Caco-2 (cell line): ENCODE data around the gene PXN. TPM values are rescaled to one million over a fixed set of nuclear protein-coding genes. Genes with fewer than 3 reads are reported as not detected.
"Not testable (repeated sequence)": the region's sequence is repeated elsewhere in the genome, so short reads cannot be mapped to it uniquely, and the experiment has no call there.

Source experiments
- BruUV-seq: library from RNA; stranded (reverse); fragments of 400-500 nt; replicated peaks from 2 replicates; lab custom pipeline; 2021; lab: Mats Ljungman, UMichigan
- CTCF ChIA-PET: fragments of 300-600 bp; sonication (Branson Sonifier 250); formaldehyde crosslinking; loops from one replicate; lab custom pipeline; 2022; ENCODE audit warnings: antibody characterized with exemption; lab: Charles Lee
- POLR2A ChIA-PET: fragments of 300-600 bp; sonication (Branson Sonifier 250); formaldehyde crosslinking; loops from one replicate; lab custom pipeline; 2022; ENCODE audit warnings: antibody characterized with exemption; lab: Charles Lee
- DNase-seq, 2 experiments: peaks; one replicate each; pipeline versions ENCODE4 v3.0.0 to v3.0.0-alpha.2; 2020 to 2022
- H3K27me3 ChIP-seq: replicated peaks from 2 replicates; pipeline ENCODE4 v1.6.0; 2011; ENCODE audit warnings: low read length; ENCODE audit not compliant: control insufficient read depth, insufficient read depth
- H3K36me3 ChIP-seq: 2 replicates; pipeline ENCODE4 v1.5.1; 2011; ENCODE audit warnings: low read length; ENCODE audit not compliant: control insufficient read depth, insufficient read depth
- H3K4me1 ChIP-seq: fragments of 250-450 bp; sonication (Bioruptor Pico); 2 replicates; pipeline ENCODE4 v1.5.1; 2020; ENCODE audit warnings: mild to moderate bottlenecking
- H3K4me3 ChIP-seq: 2 replicates; pipeline ENCODE4 v1.5.1; 2011; ENCODE audit warnings: low read depth, mild to moderate bottlenecking, control low read depth, low read length
- H3K9me3 ChIP-seq: fragments of 250-450 bp; sonication (Bioruptor Pico); 2 replicates; pipeline ENCODE4 v1.5.1; 2020; ENCODE audit warnings: mild to moderate bottlenecking, moderate library complexity
- H3K27ac Mint-ChIP-seq: one replicate; pipeline ENCODE4 v1.8.0; 2022; ENCODE audit warnings: mixed read lengths; ENCODE audit not compliant: unreplicated experiment
- H3K27me3 Mint-ChIP-seq: one replicate; pipeline ENCODE4 v1.8.0; 2022; ENCODE audit warnings: mixed read lengths; ENCODE audit not compliant: insufficient read depth, unreplicated experiment
- H3K36me3 Mint-ChIP-seq: one replicate; pipeline ENCODE4 v1.8.0; 2022; ENCODE audit warnings: mild to moderate bottlenecking, mixed read lengths; ENCODE audit not compliant: insufficient read depth, unreplicated experiment
- H3K4me1 Mint-ChIP-seq: one replicate; pipeline ENCODE4 v1.8.0; 2022; ENCODE audit warnings: low read depth, mixed read lengths; ENCODE audit not compliant: unreplicated experiment
- H3K4me3 Mint-ChIP-seq: one replicate; pipeline ENCODE4 v1.8.0; 2022; ENCODE audit warnings: mild to moderate bottlenecking, moderate library complexity, mixed read lengths; ENCODE audit not compliant: unreplicated experiment
- H3K9me3 Mint-ChIP-seq: one replicate; pipeline ENCODE4 v1.8.0; 2022; ENCODE audit warnings: mixed read lengths; ENCODE audit not compliant: unreplicated experiment
- intact Hi-C: fragments of 100-400 bp; cut with micrococcal nuclease; formaldehyde crosslinking; loops from one replicate; pipeline ENCODE4 v1.10.0; 2022; ENCODE audit not compliant: unreplicated experiment
- total RNA-seq: library from RNA; stranded (reverse); gene quantifications from 2 replicates; pipeline ENCODE4 v1.2.3, GENCODE V29; 2022
- TF ChIP-seq, protein P1 (sequence below), 2 experiments: fragments of 200-600 bp in 1 of 2; IDR thresholded peaks; 1 replicate in 1 of 2; 2 replicates in 1 of 2; pipeline versions ENCODE4 v1.5.1 to v1.8.0; 2011 to 2022; ENCODE audit warnings: antibody characterized with exemption in 1 of 2, control low read depth in 1 of 2, inconsistent platforms in 1 of 2, low read depth in 1 of 2, low read length in 1 of 2, mild to moderate bottlenecking in 1 of 2, moderate library complexity in 1 of 2; ENCODE audit not compliant: insufficient read depth in 1 of 2, severe bottlenecking in 1 of 2, unreplicated experiment in 1 of 2

Gene PXN
- total RNA-seq, 1 experiment from 2014 or later, result 150 TPM

DNA sequence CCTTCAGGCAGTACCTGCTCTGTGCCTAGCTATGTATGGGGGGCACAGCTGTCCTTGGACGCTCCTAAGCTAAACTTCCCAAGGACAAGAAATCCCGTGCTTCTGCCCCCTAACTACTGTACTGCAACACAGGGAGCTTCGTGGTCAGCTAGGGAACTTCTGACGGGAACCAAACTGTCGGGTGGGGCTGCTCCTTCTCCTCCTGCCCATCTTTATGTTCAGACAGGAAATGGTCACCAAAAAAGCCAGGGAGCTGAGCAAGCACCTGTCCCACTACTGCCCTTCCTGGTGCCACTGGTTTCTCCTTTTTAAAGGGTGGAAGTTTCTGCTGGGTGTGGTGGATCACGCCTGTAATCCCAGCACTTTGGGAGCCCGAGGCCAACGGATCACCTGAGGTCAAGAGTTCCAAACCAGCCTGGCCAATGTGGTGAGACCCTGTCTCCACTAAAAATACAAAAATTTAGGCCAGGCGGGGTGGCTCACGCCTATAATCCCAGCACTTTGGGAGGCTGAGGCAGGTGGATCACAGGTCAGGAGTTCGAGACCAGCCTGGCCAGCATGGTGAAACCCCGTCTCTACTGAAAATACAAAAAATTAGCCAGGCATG lies 26.6 kb downstream of the PXN start:
- H3K27me3 Mint-ChIP-seq, result no peaks in the 10 kb centered on the region
- no peak overlapping the region for H3K4me3 Mint-ChIP-seq
- Histone ChIP-seq H3K4me3 (no peak overlapping the region), H3K9me3 (no peaks in the 10 kb centered on the region), H3K36me3 (no peaks in the 10 kb centered on the region; the same call in 1 of the 2 replicates), H3K4me1 (peaks cover 54% of the 10 kb centered on the region), H3K27me3 (no peaks in the 10 kb centered on the region)
- peaks cover 45% of the 10 kb centered on the region for H3K4me1 Mint-ChIP-seq
- H3K9me3 Mint-ChIP-seq, result no peaks in the 10 kb centered on the region
- peaks cover 48% of the 10 kb centered on the region for H3K36me3 Mint-ChIP-seq
- ChIA-PET POLR2A (interaction anchor here (0.6 to 1.6 kb wide), 4 partner anchors 8 to 52 kb away, joined by 3 to 6 read pairs (median 4); partner anchors contain the start of gene RPLP0), CTCF (interaction anchor here (0.6 to 6.7 kb wide), 4 partner anchors 9 to 245 kb away, joined by 3 to 73 read pairs (median 16); partner anchors contain the start of gene PXN)
- no peak overlapping the region for H3K27ac Mint-ChIP-seq
- TF ChIP-seq, protein P1, sequence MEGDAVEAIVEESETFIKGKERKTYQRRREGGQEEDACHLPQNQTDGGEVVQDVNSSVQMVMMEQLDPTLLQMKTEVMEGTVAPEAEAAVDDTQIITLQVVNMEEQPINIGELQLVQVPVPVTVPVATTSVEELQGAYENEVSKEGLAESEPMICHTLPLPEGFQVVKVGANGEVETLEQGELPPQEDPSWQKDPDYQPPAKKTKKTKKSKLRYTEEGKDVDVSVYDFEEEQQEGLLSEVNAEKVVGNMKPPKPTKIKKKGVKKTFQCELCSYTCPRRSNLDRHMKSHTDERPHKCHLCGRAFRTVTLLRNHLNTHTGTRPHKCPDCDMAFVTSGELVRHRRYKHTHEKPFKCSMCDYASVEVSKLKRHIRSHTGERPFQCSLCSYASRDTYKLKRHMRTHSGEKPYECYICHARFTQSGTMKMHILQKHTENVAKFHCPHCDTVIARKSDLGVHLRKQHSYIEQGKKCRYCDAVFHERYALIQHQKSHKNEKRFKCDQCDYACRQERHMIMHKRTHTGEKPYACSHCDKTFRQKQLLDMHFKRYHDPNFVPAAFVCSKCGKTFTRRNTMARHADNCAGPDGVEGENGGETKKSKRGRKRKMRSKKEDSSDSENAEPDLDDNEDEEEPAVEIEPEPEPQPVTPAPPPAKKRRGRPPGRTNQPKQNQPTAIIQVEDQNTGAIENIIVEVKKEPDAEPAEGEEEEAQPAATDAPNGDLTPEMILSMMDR (IDR thresholded peaks at IDR 0.05; ENCODE audit: insufficient read depth in 1 of 2, low read depth in 1 of 2, low read length in 1 of 2, severe bottlenecking in 1 of 2, unreplicated experiment in 1 of 2), result no peak
- DNase-seq, result no peak
- no TSS peak for BruUV-seq
- intact Hi-C loops, result no loop called here

DNA sequence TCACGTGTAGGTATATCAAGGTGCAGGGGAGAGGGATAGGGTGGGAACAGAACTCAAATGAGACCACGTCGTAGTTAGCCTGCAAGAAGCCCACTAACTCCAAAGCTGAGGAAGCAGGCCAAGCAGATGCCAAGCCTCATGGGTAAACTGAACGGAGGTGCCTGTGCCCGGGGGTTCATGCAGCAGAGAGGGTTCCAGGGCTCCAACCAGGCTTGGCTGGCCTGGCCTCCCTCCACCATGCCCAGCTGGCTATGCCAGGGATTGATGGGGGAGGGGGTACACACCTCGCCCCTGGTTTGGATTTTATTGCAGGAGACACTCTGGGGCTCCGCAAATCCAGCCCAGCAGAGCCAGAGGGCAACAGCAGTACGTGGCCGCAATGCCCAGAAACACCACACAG lies 27.3 kb downstream of the PXN start:
- no peaks in the 10 kb centered on the region for H3K27me3 Mint-ChIP-seq
- H3K36me3 ChIP-seq, result no peaks in the 10 kb centered on the region; the same call in 1 of the 2 replicates
- H3K9me3 ChIP-seq, result no peaks in the 10 kb centered on the region
- ChIA-PET POLR2A (interaction anchor here (1.0 kb wide), 1 partner anchor 37 kb away, joined by 3 read pairs; the partner anchor contains the start of gene RPLP0), CTCF (interaction anchor here (1.1 to 6.7 kb wide), 3 partner anchors 9 to 27 kb away, joined by 3 to 73 read pairs (median 29); partner anchors contain the start of gene PXN)
- H3K36me3 Mint-ChIP-seq, result peaks cover 43% of the 10 kb centered on the region
- intact Hi-C loops, result no loop called here
- DNase-seq, result no peak
- peaks cover 61% of the 10 kb centered on the region for H3K4me1 ChIP-seq
- no peak overlapping the region for H3K4me3 ChIP-seq
- peaks cover 51% of the 10 kb centered on the region for H3K4me1 Mint-ChIP-seq
- H3K27ac Mint-ChIP-seq, result peak overlapping the region; percentile 19
- no peak overlapping the region for H3K4me3 Mint-ChIP-seq
- H3K27me3 ChIP-seq, result no peaks in the 10 kb centered on the region
- H3K9me3 Mint-ChIP-seq, result no peaks in the 10 kb centered on the region
- BruUV-seq, result no TSS peak
- TF ChIP-seq, protein P1 (IDR thresholded peaks at IDR 0.05; ENCODE audit: insufficient read depth in 1 of 2, low read depth in 1 of 2, low read length in 1 of 2, severe bottlenecking in 1 of 2, unreplicated experiment in 1 of 2), result no peak

DNA sequence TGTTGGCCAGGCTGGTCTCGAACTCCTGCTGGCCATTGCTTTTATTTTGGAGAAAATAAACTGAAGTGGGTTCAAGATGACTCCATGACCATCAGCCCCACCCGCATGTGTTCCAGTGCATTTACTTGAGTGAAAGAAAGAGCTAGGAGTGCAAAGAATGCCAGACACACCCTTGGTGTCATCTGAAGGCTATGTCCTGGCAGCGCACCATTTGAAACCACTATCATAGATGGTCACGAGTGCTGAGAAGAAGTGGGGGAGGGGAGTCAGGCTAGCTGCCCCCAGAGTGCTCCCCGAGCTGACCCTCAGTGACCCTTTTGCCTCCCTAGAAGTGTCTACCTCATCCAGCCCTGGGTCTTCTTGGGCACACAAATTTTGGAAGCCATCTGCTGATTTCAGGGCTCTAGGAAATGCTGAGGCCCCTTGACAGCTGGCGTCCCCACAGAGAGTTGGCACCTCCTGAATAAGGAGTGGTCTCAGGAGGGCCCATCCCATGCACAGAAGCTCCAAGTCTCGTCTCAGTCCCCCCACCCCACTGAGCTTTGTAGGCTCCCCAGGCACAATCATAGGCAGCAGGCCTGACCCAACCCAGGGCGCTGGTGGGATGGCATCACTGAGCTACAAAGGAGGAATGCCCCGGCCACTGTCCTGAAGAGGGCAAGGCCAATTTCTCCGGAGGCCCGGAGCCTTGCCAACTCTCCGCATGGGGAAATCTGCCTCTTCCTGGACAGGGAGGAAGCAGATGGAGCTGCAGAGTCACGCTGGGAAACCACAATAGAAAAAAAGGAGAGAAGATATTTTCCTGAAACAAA lies 28.0 kb downstream of the PXN start:
- intact Hi-C loops, result no loop called here

DNA sequence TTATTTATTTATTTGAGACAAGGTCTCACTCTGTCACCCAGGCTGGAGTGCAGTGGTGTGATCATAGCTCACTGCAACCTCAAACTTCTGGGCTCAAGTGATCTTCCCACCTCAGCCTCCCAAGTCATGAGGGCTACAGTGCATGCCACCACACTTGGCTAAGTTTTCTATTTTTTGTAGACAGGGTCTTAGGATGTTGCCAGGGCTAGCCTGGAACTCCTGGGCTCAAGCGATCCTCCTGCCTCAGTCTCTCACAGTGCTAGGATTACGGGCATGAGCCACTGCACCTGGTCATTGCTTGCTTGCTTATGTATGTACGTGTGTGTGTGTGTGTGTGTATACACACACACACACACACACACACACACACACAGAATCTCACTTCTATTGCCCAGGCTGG lies 28.7 kb downstream of the PXN start:
- H3K9me3 ChIP-seq, H3K36me3 ChIP-seq, H3K27me3 ChIP-seq, BruUV-seq, H3K27ac Mint-ChIP-seq, intact Hi-C loops, H3K4me3 Mint-ChIP-seq, DNase-seq, H3K27me3 Mint-ChIP-seq, H3K4me3 ChIP-seq, H3K9me3 Mint-ChIP-seq: not testable (repeated sequence)
- CTCF ChIA-PET, result interaction anchor here (0.7 to 6.7 kb wide), 2 partner anchors 28 to 115 kb away, joined by 4 to 73 read pairs; partner anchors contain the start of gene PXN
- Mint-ChIP-seq H3K36me3 (peaks cover 54% of the 10 kb centered on the region), H3K4me1 (peaks cover 55% of the 10 kb centered on the region)
- POLR2A ChIA-PET, result interaction anchor here (0.5 kb wide), 1 partner anchor 47 kb away, joined by 7 read pairs; no protein-coding TSS in a partner anchor
- peaks cover 75% of the 10 kb centered on the region for H3K4me1 ChIP-seq

More for the DNA sequence above, 28.0 kb downstream of the PXN start:
- H3K27me3 ChIP-seq, result no peaks in the 10 kb centered on the region
- H3K36me3 ChIP-seq, result no peaks in the 10 kb centered on the region; the same call in 1 of the 2 replicates
- no TSS peak for BruUV-seq
- POLR2A ChIA-PET, result no interaction called here
- peak overlapping the region; percentile 19 for H3K27ac Mint-ChIP-seq
- no peaks in the 10 kb centered on the region for H3K9me3 Mint-ChIP-seq
- peaks cover 46% of the 10 kb centered on the region for H3K36me3 Mint-ChIP-seq
- TF ChIP-seq, protein P1 (IDR thresholded peaks at IDR 0.05; ENCODE audit: insufficient read depth in 1 of 2, low read depth in 1 of 2, low read length in 1 of 2, severe bottlenecking in 1 of 2, unreplicated experiment in 1 of 2), result no peak
- CTCF ChIA-PET, result interaction anchor here (1.1 to 6.7 kb wide), 3 partner anchors 9 to 27 kb away, joined by 3 to 73 read pairs (median 29); partner anchors contain the start of gene PXN
- no peaks in the 10 kb centered on the region for H3K27me3 Mint-ChIP-seq
- no peak overlapping the region for H3K4me3 ChIP-seq
- no peak overlapping the region for H3K4me3 Mint-ChIP-seq
- H3K4me1 ChIP-seq, result peaks cover 68% of the 10 kb centered on the region
- no peaks in the 10 kb centered on the region for H3K9me3 ChIP-seq
- H3K4me1 Mint-ChIP-seq, result peaks cover 52% of the 10 kb centered on the region
- no peak for DNase-seq
